DND-41 (cell line): ENCODE results near the gene AKAP10.

Experiments
- ATAC-seq: fragments of 200-7000 bp; cut with Tn5 transposase; 3 replicates; pipeline ENCODE4 v1.9.1; 2021; ENCODE audit warnings: low read depth; ENCODE audit not compliant: insufficient read depth
- DNase-seq: peaks from one replicate; pipeline ENCODE4 v3.0.0-alpha.2; 2020
- H2AFZ ChIP-seq: 2 replicates; pipeline ENCODE4 v1.6.0; 2012; ENCODE audit warnings: low read depth, low read length
- H3K27ac ChIP-seq: 2 replicates; pipeline ENCODE4 v1.5.1; 2012; ENCODE audit warnings: low read length, inconsistent platforms
- H3K27me3 ChIP-seq: fragments of 200-600 bp; sonication (generic); 2 replicates; pipeline ENCODE4 v1.6.0; 2012; ENCODE audit warnings: low read length, mild to moderate bottlenecking, inconsistent platforms; ENCODE audit not compliant: insufficient read depth, poor library complexity
- H3K36me3 ChIP-seq: 2 replicates; pipeline ENCODE4 v1.5.1; 2012; ENCODE audit warnings: low read length, inconsistent platforms; ENCODE audit not compliant: insufficient read depth
- H3K4me1 ChIP-seq: 2 replicates; pipeline ENCODE4 v1.5.1; 2012; ENCODE audit warnings: mild to moderate bottlenecking, low read length; ENCODE audit not compliant: insufficient read depth
- H3K4me2 ChIP-seq: 2 replicates; pipeline ENCODE4 v1.6.0; 2012; ENCODE audit warnings: mild to moderate bottlenecking, moderate library complexity, low read length, inconsistent platforms; ENCODE audit not compliant: insufficient read depth
- H3K4me3 ChIP-seq, 2 experiments: fragments of 200-600 bp in 1 of 2; shearing (Covaris generic) in 1 of 2; 2 replicates each; pipeline ENCODE4 v1.5.1; 2012 to 2016; ENCODE audit warnings: inconsistent platforms in 2 of 2, low read length in 2 of 2, mild to moderate bottlenecking in 2 of 2, low read depth in 1 of 2, moderate library complexity in 1 of 2
- H3K79me2 ChIP-seq: 2 replicates; pipeline ENCODE4 v1.6.0; 2012; ENCODE audit warnings: low read length, inconsistent platforms; ENCODE audit not compliant: insufficient read depth
- H3K9ac ChIP-seq: 2 replicates; pipeline ENCODE4 v1.6.0; 2012; ENCODE audit warnings: low read depth, mild to moderate bottlenecking, inconsistent platforms, low read length, moderate library complexity
- H3K9me3 ChIP-seq: 2 replicates; pipeline ENCODE4 v1.5.1; 2012; ENCODE audit warnings: low read length, moderate library complexity, mild to moderate bottlenecking, inconsistent platforms; ENCODE audit not compliant: insufficient read depth, severe bottlenecking
- H4K20me1 ChIP-seq: 2 replicates; pipeline ENCODE4 v1.6.0; 2012; ENCODE audit warnings: low read length; ENCODE audit not compliant: insufficient read depth
- EZH2 ChIP-seq: IDR thresholded peaks from 3 replicates; pipeline ENCODE4 v1.6.1; 2012; ENCODE audit warnings: borderline replicate concordance, low read depth, mild to moderate bottlenecking, moderate library complexity, low read length, inconsistent platforms; ENCODE audit not compliant: severe bottlenecking
- TF ChIP-seq, protein P1 (sequence below): IDR thresholded peaks from 2 replicates; pipeline ENCODE4 v1.5.1; 2012; ENCODE audit warnings: borderline replicate concordance, low read length, moderate library complexity, mild to moderate bottlenecking; ENCODE audit not compliant: poor library complexity, severe bottlenecking; ENCODE audit errors: extremely low read depth

AKAP10 gene

DNA sequence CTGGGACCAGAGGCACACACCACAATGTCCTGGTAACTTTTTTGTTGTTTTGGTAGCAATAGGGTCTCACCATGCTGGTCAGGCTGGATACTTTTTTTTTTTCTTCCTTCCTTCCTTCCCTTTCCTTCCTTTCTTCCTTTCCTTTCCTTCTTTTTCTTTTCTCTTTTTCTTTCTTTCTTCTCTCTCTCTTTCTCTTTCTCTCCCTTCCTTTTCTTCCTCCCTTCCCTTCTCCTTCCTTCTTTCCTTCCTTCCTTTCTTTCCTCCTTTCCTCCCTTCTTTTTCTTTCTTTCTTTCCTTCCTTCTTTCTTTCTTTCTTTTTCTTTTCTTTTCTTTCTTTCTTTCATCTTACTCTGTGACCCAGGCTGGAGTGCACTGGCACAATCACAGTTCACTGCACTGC lies 91.5 kb downstream of the AKAP10 start:
- Histone ChIP-seq H3K4me1 (no peaks in the 10 kb centered on the region), H3K79me2 (no peaks in the 10 kb centered on the region), H3K4me3 (no peak overlapping the region), H3K9ac (no peak overlapping the region), H3K36me3 (no peaks in the 10 kb centered on the region), H2AFZ (no peak overlapping the region), H3K4me2 (no peak overlapping the region), H3K9me3 (no peaks in the 10 kb centered on the region), H3K27ac (no peak overlapping the region), H4K20me1 (no peaks in the 10 kb centered on the region), H3K27me3 (no peaks in the 10 kb centered on the region)
- no peak for TF ChIP-seq EZH2
- TF ChIP-seq, protein P1, sequence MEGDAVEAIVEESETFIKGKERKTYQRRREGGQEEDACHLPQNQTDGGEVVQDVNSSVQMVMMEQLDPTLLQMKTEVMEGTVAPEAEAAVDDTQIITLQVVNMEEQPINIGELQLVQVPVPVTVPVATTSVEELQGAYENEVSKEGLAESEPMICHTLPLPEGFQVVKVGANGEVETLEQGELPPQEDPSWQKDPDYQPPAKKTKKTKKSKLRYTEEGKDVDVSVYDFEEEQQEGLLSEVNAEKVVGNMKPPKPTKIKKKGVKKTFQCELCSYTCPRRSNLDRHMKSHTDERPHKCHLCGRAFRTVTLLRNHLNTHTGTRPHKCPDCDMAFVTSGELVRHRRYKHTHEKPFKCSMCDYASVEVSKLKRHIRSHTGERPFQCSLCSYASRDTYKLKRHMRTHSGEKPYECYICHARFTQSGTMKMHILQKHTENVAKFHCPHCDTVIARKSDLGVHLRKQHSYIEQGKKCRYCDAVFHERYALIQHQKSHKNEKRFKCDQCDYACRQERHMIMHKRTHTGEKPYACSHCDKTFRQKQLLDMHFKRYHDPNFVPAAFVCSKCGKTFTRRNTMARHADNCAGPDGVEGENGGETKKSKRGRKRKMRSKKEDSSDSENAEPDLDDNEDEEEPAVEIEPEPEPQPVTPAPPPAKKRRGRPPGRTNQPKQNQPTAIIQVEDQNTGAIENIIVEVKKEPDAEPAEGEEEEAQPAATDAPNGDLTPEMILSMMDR, result no peak
- DNase-seq (no peak), ATAC-seq (no peak)

DNA sequence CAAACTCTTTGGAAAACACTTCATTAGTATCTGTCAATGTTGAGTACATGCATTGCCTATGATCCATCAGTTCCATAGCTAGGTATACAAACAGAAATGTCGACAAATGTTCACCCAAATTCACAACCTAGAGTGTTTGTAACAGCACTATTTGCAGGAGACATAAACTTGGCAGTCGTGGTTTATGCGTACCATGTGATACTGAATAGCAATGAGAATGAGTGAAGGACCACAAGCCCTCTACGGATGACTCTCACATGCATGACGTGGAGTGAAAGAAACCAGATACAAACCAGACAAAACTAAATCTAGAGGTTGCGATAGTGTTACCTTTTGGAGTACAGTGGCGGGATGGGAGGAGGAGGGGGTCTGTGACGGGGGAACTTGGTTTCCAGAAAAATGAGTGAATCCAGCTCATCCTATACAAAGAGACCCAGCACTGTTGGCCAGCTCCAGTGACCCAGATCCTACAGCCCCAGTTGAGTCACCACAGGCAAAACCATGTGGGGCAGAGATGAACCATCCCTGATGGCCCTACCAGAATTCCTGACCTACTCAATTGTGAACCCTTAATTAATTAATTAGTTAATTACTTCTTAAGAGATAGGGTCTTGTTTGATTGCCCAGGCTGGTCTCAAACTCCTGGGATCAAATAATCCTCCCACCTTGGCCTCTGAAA lies 94.0 kb downstream of the AKAP10 start:
- no peaks in the 10 kb centered on the region for H3K4me1 ChIP-seq
- H4K20me1 ChIP-seq, result no peaks in the 10 kb centered on the region
- H3K4me3 ChIP-seq, result no peak overlapping the region
- TF ChIP-seq EZH2, result no peak
- TF ChIP-seq, protein P1, result no peak
- ATAC-seq, result no peak
- H3K27ac ChIP-seq, result no peak overlapping the region
- no peaks in the 10 kb centered on the region for H3K36me3 ChIP-seq
- H3K9ac ChIP-seq, result no peak overlapping the region
- H3K9me3 ChIP-seq, result no peaks in the 10 kb centered on the region
- no peak overlapping the region for H2AFZ ChIP-seq
- no peak for DNase-seq
- no peaks in the 10 kb centered on the region for H3K27me3 ChIP-seq
- H3K79me2 ChIP-seq, result no peaks in the 10 kb centered on the region
- no peak overlapping the region for H3K4me2 ChIP-seq

DNA sequence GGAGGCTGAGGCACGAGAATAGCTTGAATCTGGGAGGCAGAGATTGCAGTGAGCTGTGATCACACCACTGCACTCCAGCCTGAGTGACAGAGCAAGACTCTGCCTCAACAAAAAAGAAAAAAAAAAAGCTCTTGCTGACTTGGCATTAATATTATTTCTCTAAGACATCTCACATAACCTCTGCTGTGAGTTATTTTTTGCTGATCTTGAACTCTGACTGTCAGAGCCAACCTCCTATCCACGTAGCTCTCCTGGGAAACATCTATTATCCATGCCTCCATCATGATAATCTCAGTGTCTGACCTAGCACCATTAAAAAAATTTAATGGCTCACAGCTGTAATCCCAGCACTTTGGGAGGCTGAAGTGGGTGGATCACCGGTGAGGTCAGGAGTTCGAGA lies 97.2 kb downstream of the AKAP10 start:
- H3K9me3 ChIP-seq, result no peaks in the 10 kb centered on the region
- peaks cover 16% of the 10 kb centered on the region for H3K4me1 ChIP-seq
- no peak for DNase-seq
- H3K4me2 ChIP-seq, result no peak overlapping the region
- no peaks in the 10 kb centered on the region for H3K27me3 ChIP-seq
- no peak overlapping the region for H2AFZ ChIP-seq
- TF ChIP-seq, protein P1, result no peak
- no peak for TF ChIP-seq EZH2
- no peaks in the 10 kb centered on the region for H3K36me3 ChIP-seq
- no peaks in the 10 kb centered on the region for H3K79me2 ChIP-seq
- ATAC-seq, result no peak
- H3K9ac ChIP-seq, result no peak overlapping the region
- no peak overlapping the region for H3K27ac ChIP-seq
- no peaks in the 10 kb centered on the region for H4K20me1 ChIP-seq
- H3K4me3 ChIP-seq, result no peak overlapping the region
